Measurements from ENCODE around the gene HAGHL. TPM values are rescaled to one million over a fixed set of nuclear protein-coding genes. Genes with fewer than 3 reads are reported as not detected.

The HAGHL gene
- total RNA-seq, 2 experiments from 2014 or later: 28.8 to 32.6 TPM

- TF ChIP-seq CTCF (IDR thresholded peaks at IDR 0.05): no peak
- intact Hi-C loops (cut with micrococcal nuclease): no loop called here
- Mint-ChIP-seq H3K27me3 (no peaks in the 10 kb centered on the region), H3K4me1 (ENCODE audit: low read depth) (no peaks in the 10 kb centered on the region), H3K9me3 (no peaks in the 10 kb centered on the region), H3K27ac (no peak overlapping the region), H3K4me3 (no peak overlapping the region), H3K36me3 (ENCODE audit: low read depth) (no peaks in the 10 kb centered on the region)
- POLR2A ChIA-PET: no interaction called here
- ATAC-seq (no peak), DNase-seq (no peak)
- CTCF ChIA-PET: interaction anchor here (1.3 kb wide), 1 partner anchor 19 kb away, joined by 3 read pairs; no protein-coding TSS in a partner anchor
Measured at GRCh38 chr16:766008-766819, 39.3 kb downstream of the HAGHL start.

GRCh38 chr16:766820-767640 is 40.1 kb downstream of the HAGHL start:
- intact Hi-C loops (cut with micrococcal nuclease): no loop called here
- no peak overlapping the region for H3K4me3 Mint-ChIP-seq
- no peaks in the 10 kb centered on the region for H3K27me3 Mint-ChIP-seq
- no peaks in the 10 kb centered on the region for H3K4me1 Mint-ChIP-seq (ENCODE audit: low read depth)
- no peak overlapping the region for H3K27ac Mint-ChIP-seq
- ChIA-PET CTCF (interaction anchor here (1.3 kb wide), 1 partner anchor 18 kb away, joined by 3 read pairs; no protein-coding TSS in a partner anchor), POLR2A (no interaction called here)
- no peaks in the 10 kb centered on the region for H3K9me3 Mint-ChIP-seq
- no peaks in the 10 kb centered on the region for H3K36me3 Mint-ChIP-seq (ENCODE audit: low read depth)
- ATAC-seq: no peak
- DNase-seq: no peak
- TF ChIP-seq CTCF (IDR thresholded peaks at IDR 0.05): no peak

- Mint-ChIP-seq H3K4me1 (ENCODE audit: low read depth) (no peaks in the 10 kb centered on the region), H3K4me3 (no peak overlapping the region), H3K27me3 (no peaks in the 10 kb centered on the region), H3K36me3 (ENCODE audit: low read depth) (no peaks in the 10 kb centered on the region), H3K27ac (no peak overlapping the region), H3K9me3 (no peaks in the 10 kb centered on the region)
- no peak for ATAC-seq
- TF ChIP-seq CTCF (IDR thresholded peaks at IDR 0.05): no peak
- intact Hi-C loops (cut with micrococcal nuclease): no loop called here
- no peak for DNase-seq
- POLR2A ChIA-PET: no interaction called here
- CTCF ChIA-PET: interaction anchor here (1.3 kb wide), 1 partner anchor 17 kb away, joined by 3 read pairs; no protein-coding TSS in a partner anchor
Measured at GRCh38 chr16:767743-768235, 40.9 kb downstream of the HAGHL start.

GRCh38 chr16:768428-768827 is 41.5 kb downstream of the HAGHL start:
- Mint-ChIP-seq H3K4me1 (ENCODE audit: low read depth) (no peaks in the 10 kb centered on the region), H3K4me3 (no peak overlapping the region), H3K27me3 (no peaks in the 10 kb centered on the region), H3K36me3 (ENCODE audit: low read depth) (no peaks in the 10 kb centered on the region), H3K27ac (no peak overlapping the region), H3K9me3 (no peaks in the 10 kb centered on the region)
- POLR2A ChIA-PET: no interaction called here
- TF ChIP-seq CTCF (IDR thresholded peaks at IDR 0.05): no peak
- CTCF ChIA-PET: no interaction called here
- ATAC-seq: no peak
- intact Hi-C loops (cut with micrococcal nuclease): no loop called here
- no peak for DNase-seq

Measured in activated CD8-positive, alpha-beta T cell treated with anti-CD3 and anti-CD28 coated beads for 36 hours (primary cell).